ENCODE measurements around the gene PPIC. TPM values are rescaled to one million over a fixed set of nuclear protein-coding genes. Genes with fewer than 3 reads are reported as not detected.

PPIC gene
- total RNA-seq, result 1.3 TPM

GRCh38 chr5:123036391-123037103 is at the start of gene PPIC:
TSS of gene PPIC (minus strand) at chr5:123036725. CDS start at chr5:123036625, 100 bp downstream.

Small RNA genes lying within 50 kb of the gene (small RNA-seq; reads per million reads assigned to genes)
- gene RN7SL689P (ENCODE audit: low replicate concordance) (not detected), gene RN7SL711P (ENCODE audit: low replicate concordance) (not detected)

Other genes starting within 250 kb of the PPIC start
- 16.0 TPM for gene SNX24, start 191.1 kb downstream of the PPIC start, total RNA-seq
- 0.31 TPM for gene PRDM6, start 52.5 kb upstream of the PPIC start, total RNA-seq

All from parietal lobe (tissue), 2 donors.